CD4-positive, alpha-beta T cell (primary cell): Measurements from ENCODE around the gene ZNF507. TPM values are rescaled to one million over a fixed set of nuclear protein-coding genes. Genes with fewer than 3 reads are reported as not detected.

ENCODE experiments used
- ATAC-seq: fragments of 200-7000 bp; cut with Tn5 transposase; one replicate; pipeline ENCODE4 v1.10.0; 2022; ENCODE audit warnings: mild to moderate bottlenecking; ENCODE audit not compliant: poor library complexity
- CTCF ChIA-PET: fragments of 350-600 bp; sonication (Branson Sonifier 250); formaldehyde crosslinking; loops from one replicate; lab custom pipeline; 2021; ENCODE audit warnings: antibody characterized with exemption, inconsistent platforms; lab: Charles Lee
- POLR2A ChIA-PET: fragments of 350-600 bp; sonication (Branson Sonifier 250); formaldehyde crosslinking; loops from one replicate; lab custom pipeline; 2021; ENCODE audit warnings: antibody characterized with exemption, inconsistent platforms; lab: Charles Lee
- DNase-seq, 14 experiments: peaks; one replicate each; pipeline ENCODE4 v3.0.0-alpha.2; 2013 to 2020; ENCODE audit warnings: mixed read lengths in 2 of 14
- H3K27ac ChIP-seq, 2 donors: one replicate each; pipeline versions ENCODE4 v1.5.1 to v1.7.0; 2013; ENCODE audit warnings: low read length in 2 of 2, low read depth in 1 of 2, mild to moderate bottlenecking in 1 of 2
- H3K27me3 ChIP-seq, 2 experiments: 1 replicate in 1 of 2; 2 replicates in 1 of 2; pipeline versions ENCODE4 v1.6.1 to v1.7.0; 2013; ENCODE audit warnings: low read length in 2 of 2, control low read depth in 1 of 2, mild to moderate bottlenecking in 1 of 2, moderate library complexity in 1 of 2; ENCODE audit not compliant: insufficient read depth in 2 of 2, control insufficient read depth in 1 of 2
- H3K36me3 ChIP-seq: one replicate; pipeline ENCODE4 v1.6.1; 2013; ENCODE audit warnings: low read length, control low read depth; ENCODE audit not compliant: insufficient read depth
- H3K4me1 ChIP-seq: one replicate; pipeline ENCODE4 v1.6.1; 2013; ENCODE audit warnings: low read length, control low read depth; ENCODE audit not compliant: insufficient read depth
- H3K4me3 ChIP-seq: one replicate; pipeline ENCODE4 v1.5.1; 2013; ENCODE audit warnings: mild to moderate bottlenecking, low read length, moderate library complexity
- H3K9me3 ChIP-seq, 2 experiments: 1 replicate in 1 of 2; 2 replicates in 1 of 2; pipeline versions ENCODE4 v1.6.1 to v1.7.0; 2013; ENCODE audit warnings: low read length in 2 of 2, mild to moderate bottlenecking in 2 of 2, control low read depth in 1 of 2, moderate library complexity in 1 of 2; ENCODE audit not compliant: control insufficient read depth in 1 of 2, insufficient read depth in 1 of 2
- H3K27ac Mint-ChIP-seq: one replicate; pipeline ENCODE4 v1.8.0; 2020; ENCODE audit warnings: mixed read lengths
- H3K27me3 Mint-ChIP-seq: one replicate; pipeline ENCODE4 v1.8.0; 2021; ENCODE audit warnings: mixed read lengths
- H3K36me3 Mint-ChIP-seq: one replicate; pipeline ENCODE4 v1.8.0; 2021; ENCODE audit warnings: low read depth, mixed read lengths
- H3K4me1 Mint-ChIP-seq: one replicate; pipeline ENCODE4 v1.8.0; 2021; ENCODE audit warnings: low read depth, mixed read lengths
- H3K4me3 Mint-ChIP-seq: one replicate; pipeline ENCODE4 v1.8.0; 2020; ENCODE audit warnings: mild to moderate bottlenecking, mixed read lengths
- H3K9me3 Mint-ChIP-seq: one replicate; pipeline ENCODE4 v1.8.0; 2020; ENCODE audit warnings: mixed read lengths
- CTCF ChIP-seq: fragments of 200-600 bp; IDR thresholded peaks from one replicate; pipeline ENCODE4 v1.8.0; 2022; ENCODE audit warnings: antibody characterized with exemption, mild to moderate bottlenecking
- intact Hi-C, 2 experiments: fragments of 100-400 bp; cut with DNase I in 1 of 2; cut with micrococcal nuclease in 1 of 2; formaldehyde crosslinking; loops; one replicate each; pipeline versions ENCODE4 v1.15.1 to v1.9.0; 2023 to 2025; cut with DNase I, micrococcal nuclease
- total RNA-seq, 174 experiments: library from RNA in 2 of 174; stranded (reverse) in 2 of 174; gene quantifications; one replicate each; pipeline ENCODE4 v1.2.3 and lab custom pipeline; 2021 to 2026

ZNF507 gene
- total RNA-seq, 2 experiments from 2014 or later, result 30.4 to 31.3 TPM

GRCh38 chr19:32415669-32416068 lies 70.3 kb downstream of the ZNF507 start:
- intact Hi-C loops, result no loop called here
- no peaks in the 10 kb centered on the region for H3K27me3 ChIP-seq
- no peak overlapping the region for H3K4me3 Mint-ChIP-seq
- H3K36me3 ChIP-seq, result peaks cover 2% of the 10 kb centered on the region
- no peak overlapping the region for H3K4me3 ChIP-seq
- CTCF ChIA-PET, result no interaction called here
- no peaks in the 10 kb centered on the region for H3K4me1 ChIP-seq
- POLR2A ChIA-PET, result no interaction called here
- DNase-seq (no peak), ATAC-seq (no peak)
- H3K4me1 Mint-ChIP-seq, result no peaks in the 10 kb centered on the region
- peaks cover 35% of the 10 kb centered on the region for H3K36me3 Mint-ChIP-seq
- H3K9me3 ChIP-seq, result no peaks in the 10 kb centered on the region
- no peaks in the 10 kb centered on the region for H3K27me3 Mint-ChIP-seq
- no peak overlapping the region for H3K27ac ChIP-seq
- H3K9me3 Mint-ChIP-seq, result no peaks in the 10 kb centered on the region
- no peak overlapping the region for H3K27ac Mint-ChIP-seq
- no peak for TF ChIP-seq CTCF

- H3K9me3 Mint-ChIP-seq, result no peaks in the 10 kb centered on the region
- no peak overlapping the region for H3K4me3 ChIP-seq
- H3K27me3 ChIP-seq, result no peaks in the 10 kb centered on the region
- peaks cover 2% of the 10 kb centered on the region for H3K36me3 ChIP-seq
- DNase-seq (no peak), ATAC-seq (no peak)
- CTCF ChIA-PET, result no interaction called here
- no peaks in the 10 kb centered on the region for H3K27me3 Mint-ChIP-seq
- no peak overlapping the region for H3K4me3 Mint-ChIP-seq
- no peak overlapping the region for H3K27ac Mint-ChIP-seq
- TF ChIP-seq CTCF, result no peak
- no peak overlapping the region for H3K27ac ChIP-seq
- H3K4me1 Mint-ChIP-seq, result peaks cover 5% of the 10 kb centered on the region
- POLR2A ChIA-PET, result no interaction called here
- intact Hi-C loops, result no loop called here
- peaks cover 27% of the 10 kb centered on the region for H3K36me3 Mint-ChIP-seq
- no peaks in the 10 kb centered on the region for H3K9me3 ChIP-seq
- peaks cover 5% of the 10 kb centered on the region for H3K4me1 ChIP-seq
Measured at GRCh38 chr19:32416749-32417456, 71.5 kb downstream of the ZNF507 start.

GRCh38 chr19:32418155-32418554 lies 72.7 kb downstream of the ZNF507 start:
- Mint-ChIP-seq H3K9me3 (no peaks in the 10 kb centered on the region), H3K4me1 (peaks cover 16% of the 10 kb centered on the region), H3K4me3 (no peak overlapping the region), H3K27ac (no peak overlapping the region), H3K27me3 (no peaks in the 10 kb centered on the region), H3K36me3 (peaks cover 16% of the 10 kb centered on the region)
- peaks cover 2% of the 10 kb centered on the region for H3K36me3 ChIP-seq
- H3K4me1 ChIP-seq, result peaks cover 5% of the 10 kb centered on the region
- no peak for DNase-seq
- CTCF ChIA-PET, result interaction anchor here (0.6 kb wide), 1 partner anchor 283 kb away, joined by 5 read pairs; no protein-coding TSS in a partner anchor
- TF ChIP-seq CTCF, result no peak
- H3K27ac ChIP-seq, result no peak overlapping the region
- no peaks in the 10 kb centered on the region for H3K27me3 ChIP-seq
- POLR2A ChIA-PET, result interaction anchor here (0.6 to 0.8 kb wide), 3 partner anchors 12 to 448 kb away, joined by 3 to 4 read pairs (median 3); partner anchors contain the start of gene DPY19L3
- ATAC-seq, result no peak
- intact Hi-C loops, result no loop called here
- no peaks in the 10 kb centered on the region for H3K9me3 ChIP-seq
- no peak overlapping the region for H3K4me3 ChIP-seq
